Measurements from ENCODE around the gene SLC1A5.
A peak's percentile ranks its signal among the peaks of the same experiment; 100 is the strongest.
"Not testable (repeated sequence)": the region's sequence is repeated elsewhere in the genome, so short reads cannot be mapped to it uniquely, and the experiment has no call there.

Gene SLC1A5

DNA sequence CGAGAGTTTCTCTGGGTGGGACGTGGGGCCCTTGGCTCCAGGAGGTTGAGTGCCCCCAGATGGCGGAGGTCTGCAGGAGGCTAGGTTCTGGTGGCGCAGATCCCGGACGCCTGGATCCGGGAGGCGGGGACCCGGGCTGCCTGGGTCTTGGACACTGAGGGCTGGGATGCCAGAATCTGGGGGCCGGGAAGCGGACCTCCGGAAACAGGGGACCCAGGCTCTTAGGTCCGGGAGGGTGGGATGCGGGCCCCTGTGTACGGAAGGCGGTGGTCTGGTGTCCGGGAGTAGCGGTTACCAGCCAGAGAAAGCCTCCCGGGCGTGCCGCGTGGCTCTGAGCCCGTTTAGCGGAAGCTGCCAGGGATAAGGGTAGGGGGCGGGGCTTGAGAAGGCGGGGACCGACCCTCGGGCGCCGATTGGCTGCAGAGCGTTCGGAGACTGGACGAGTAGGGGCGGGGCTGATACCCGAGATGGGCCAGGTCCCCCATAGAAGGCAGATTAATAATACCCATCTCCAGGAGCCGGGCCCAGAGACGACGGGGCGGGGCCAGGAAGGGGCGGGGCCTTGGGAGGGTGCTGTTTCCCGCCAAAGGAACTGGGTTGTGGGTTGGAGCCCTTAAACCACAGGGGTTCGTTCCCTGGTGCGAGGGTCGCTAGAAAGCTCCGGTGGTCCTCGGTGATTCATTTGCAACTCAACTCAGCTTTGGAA is at the start of gene SLC1A5:
Gene SLC1A5, minus strand, starts transcription at position 333 of the 706 bp plus-strand sequence. CDS start 629 bp downstream, outside the sequence.
- DNase-seq = peak; percentile 99

DNA sequence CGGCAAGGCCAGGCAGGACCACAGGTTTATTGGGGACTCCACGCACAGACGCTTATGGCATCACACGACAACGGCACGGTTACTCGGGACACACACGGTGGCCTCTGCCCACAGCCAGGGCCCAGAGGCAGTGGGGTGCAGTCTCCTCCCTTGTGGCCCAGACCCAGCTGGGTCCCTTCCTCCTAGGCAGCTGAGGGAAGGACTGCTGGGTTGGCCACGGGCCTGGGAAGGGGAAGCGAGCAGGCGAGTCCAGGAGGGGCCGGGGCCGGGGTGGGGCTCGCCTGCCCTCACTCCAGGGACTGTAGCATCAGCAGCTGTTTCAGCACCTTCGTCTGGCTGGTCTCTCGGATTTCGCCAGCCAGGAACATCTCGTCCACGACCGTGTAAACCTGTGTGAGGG is 49.8 kb upstream of the SLC1A5 start:
- no peak for DNase-seq

DNA sequence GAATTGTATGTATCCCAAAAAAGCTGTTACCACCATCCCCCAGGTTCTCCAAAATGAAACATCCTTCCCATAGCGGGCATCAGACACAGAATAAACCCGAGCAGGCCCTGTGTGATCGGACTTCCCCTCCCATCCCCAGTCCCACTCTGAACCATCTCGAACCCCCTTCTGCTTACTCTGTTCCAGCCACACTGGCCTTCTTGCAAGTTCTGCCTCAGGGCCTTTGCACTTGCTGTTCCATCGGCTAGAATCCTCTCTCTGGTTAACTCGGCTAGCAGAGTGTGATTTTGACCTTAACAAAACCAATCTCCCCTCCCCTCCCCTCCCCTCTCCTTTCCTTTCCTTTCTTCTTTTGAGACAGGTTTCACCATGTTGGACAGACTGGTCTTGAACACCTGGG is 46.6 kb upstream of the SLC1A5 start:
- DNase-seq = no peak

DNA sequence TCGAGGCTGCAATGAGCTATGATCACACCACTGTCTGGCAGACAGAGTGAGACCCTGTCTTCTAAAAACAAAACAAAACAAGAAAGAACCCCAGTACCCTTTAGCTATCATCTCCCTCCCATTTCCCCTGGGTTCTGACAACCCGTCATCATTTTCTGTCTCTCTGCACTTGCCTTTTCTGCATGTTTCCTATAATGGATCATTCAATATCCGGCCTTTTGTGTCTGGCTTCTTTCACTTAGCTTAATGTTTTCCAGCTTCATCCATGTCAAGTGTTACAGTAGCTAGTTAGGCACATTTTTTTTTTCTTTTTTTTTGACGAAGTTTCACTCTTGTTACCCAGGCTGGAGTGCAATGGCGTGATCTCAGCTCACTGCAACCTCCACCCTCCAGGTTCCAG is 45.7 kb upstream of the SLC1A5 start:
- DNase-seq = no peak

DNA sequence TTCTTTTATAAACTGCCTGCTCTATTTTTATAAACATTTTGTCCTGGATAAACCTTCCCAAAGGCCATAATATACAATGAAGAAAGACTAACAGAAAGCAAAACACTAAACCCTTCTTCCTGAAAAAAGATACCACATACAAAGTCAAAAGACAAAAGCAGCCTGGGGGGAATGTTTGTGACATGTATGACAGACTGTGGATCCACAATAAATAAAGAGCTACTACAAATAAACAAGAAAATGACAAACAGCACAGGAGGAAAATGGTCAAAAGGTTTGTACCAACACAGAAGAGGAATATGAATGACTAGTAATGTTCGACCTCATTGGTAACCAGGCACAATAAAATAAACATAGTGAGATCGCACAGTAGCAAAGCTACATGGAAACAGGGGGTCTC is 42.5 kb upstream of the SLC1A5 start:
- DNase-seq = no peak

DNA sequence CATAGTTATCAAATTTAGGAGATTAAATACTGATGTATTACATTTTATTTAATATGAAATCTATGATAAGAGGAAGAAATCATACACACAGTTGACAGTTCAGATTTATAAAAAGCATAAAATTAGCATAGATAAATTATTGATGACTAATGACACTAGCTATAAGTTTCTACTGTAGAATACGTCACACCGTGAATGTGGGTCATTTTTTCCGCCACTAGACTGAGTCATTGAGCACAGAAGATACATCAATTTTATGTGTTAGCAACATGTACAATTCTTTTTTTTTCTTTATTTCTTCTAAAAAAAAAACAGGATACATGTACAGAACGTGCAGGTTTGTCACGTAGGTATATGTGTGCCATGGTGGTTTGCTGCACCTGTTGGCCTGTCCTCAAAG is 40.1 kb upstream of the SLC1A5 start:
- peak; percentile 31 to 79 for DNase-seq

DNA sequence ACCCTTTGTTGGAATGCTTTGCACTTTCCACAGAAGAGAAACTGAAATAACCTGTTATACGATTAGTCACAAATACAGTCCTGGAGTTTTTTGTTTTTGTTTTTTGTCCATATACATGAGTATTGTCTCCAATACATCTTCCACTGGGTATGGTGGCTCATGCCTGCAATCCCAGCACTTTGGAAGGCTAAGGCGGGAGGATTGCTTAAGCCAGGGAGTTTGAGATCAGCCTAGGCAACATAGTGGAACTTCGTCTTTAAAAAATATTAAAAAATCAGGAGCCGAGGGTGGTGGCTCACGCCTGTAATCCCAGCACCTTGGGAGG is 37.3 kb upstream of the SLC1A5 start:
- DNase-seq = no peak

DNA sequence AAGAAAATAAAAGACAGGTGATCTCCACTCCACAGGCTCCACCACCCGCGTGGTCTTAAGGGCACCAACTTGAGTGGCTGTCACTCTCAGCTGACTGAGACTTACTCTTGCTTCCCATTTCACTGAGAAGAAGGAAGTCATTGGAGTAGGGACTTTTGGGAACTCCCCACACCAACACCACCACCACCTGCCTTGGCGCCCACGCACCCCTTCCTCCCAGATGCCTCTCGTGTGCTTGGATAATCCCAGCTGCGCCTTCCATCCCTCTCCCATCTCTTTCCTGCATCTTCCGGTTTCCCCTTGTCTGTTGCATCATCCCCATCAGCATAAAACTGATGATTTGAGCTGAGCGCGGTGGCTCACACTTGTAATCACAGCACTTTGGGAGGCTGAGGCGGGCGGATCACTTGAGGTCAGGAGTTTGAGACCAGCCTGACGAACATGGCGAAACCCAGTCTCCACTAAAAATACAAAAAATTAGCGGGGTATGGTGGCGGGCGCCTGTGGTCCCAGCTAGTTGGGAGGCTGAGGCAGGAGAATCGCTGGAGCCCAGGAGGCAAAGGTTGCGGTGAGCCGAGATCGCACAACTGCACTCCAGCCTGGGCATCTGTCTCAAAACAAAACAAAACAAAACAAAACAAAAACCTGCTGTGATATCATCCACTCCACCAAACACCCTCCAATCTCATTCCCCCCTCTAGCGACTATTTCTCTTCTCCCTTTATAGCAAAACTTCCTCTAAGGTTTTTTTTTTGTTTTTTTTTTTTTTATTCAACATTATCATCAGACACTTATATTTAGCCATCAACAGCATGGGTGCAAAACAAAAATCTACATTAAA is 36.7 kb upstream of the SLC1A5 start:
- DNase-seq = no peak

DNA sequence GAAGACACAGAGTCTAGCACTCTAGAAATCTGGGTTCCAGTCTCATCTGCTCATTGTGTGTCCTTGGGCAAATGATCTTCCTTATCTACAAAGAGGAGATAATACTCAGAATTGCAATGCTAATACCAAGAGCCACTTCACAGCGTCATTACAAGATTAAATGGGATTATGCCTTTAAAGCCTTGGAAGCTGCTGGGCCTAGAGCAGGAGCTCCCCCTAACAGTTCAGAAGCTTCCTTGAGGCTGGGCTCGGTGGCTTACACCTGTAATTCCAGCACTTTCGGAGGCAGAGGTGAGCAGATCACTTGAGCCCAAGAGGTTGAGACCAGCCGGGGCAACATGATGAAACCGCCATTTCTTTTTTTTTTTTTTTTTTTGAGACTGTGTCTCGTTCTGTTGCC is 34.7 kb upstream of the SLC1A5 start:
- DNase-seq = no peak

DNA sequence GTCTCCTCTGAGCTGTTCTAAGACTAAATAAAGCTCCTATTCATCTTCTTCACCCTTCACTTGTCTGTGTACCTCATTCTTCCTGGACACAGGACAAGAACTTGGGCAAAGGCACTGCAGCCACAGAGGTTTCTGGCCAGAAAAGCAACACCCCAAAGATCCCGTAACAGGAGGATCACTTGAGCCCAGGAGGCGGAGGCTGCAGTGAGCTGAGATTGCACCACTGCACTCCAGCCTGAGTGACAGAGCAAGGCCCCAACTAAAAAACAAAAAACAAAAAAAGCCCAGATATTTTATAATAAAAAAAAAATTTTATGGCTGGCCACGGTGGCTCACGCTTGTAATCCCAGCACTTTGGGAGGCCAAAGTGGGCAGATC is 34.0 kb upstream of the SLC1A5 start:
- not testable (repeated sequence) for DNase-seq

DNA sequence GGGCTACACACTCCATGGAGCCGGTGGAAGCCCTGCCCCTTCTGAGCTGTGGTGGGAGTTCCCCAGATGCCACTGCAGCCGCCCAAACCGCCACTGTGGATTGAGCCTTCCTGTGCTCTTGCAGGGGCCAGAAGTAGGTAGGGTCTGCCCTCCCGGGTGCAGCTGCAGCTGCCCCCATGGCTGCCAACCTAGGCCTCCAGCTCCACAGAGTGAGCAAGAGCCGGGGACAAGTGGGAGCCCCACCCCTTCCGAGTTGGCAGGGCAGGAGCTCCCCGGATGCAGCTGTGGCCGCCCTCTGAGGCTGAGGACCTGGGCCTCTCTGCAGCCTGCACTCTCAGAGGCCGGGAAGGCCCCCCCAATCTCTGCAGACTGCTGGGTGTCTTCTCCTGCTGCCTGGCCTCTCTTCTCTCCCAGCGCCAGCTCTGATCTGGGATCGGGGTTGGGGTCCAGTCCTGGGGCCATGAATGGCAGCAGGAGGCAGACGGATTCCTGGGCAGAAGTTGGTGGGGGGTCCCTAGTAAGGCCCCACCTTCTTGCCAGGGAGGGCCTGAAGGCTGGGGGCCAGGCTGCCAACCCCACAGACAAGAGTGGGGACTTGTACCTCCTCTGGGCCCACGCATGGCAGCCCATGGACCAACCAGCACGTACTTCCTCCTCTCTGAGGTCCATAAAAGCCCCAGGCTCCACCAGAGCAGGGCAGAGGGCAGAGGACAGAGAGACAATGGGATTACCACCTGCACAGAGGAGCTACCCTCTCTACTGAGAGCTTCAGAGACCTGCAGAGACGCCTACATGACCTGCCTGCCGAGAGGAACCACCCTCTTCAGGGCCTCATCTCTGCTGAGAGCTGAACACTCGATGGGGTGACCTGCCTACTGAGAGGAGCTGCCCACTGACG is 33.4 kb upstream of the SLC1A5 start:
- DNase-seq = peak; percentile 35 to 45

DNA sequence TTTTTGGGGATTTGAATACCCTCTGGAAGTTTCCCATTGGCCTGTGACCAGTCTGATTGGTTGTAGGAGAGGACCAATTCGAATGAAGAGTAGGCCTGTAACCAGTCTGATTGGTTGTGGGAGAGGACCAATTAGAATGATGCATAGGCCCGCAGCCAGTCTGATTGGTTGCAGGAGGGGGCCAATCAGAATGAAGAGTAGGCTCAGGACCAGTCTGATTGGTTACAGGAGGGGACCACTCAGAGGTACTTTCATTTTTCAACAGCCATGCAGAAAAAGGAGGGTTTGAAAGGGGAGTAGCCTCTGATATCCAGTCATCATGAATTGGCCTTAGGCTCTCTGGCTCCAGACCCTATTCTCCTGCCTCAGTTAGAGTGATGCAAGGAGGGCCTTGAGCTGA is 30.4 kb upstream of the SLC1A5 start:
- DNase-seq = no peak

DNA sequence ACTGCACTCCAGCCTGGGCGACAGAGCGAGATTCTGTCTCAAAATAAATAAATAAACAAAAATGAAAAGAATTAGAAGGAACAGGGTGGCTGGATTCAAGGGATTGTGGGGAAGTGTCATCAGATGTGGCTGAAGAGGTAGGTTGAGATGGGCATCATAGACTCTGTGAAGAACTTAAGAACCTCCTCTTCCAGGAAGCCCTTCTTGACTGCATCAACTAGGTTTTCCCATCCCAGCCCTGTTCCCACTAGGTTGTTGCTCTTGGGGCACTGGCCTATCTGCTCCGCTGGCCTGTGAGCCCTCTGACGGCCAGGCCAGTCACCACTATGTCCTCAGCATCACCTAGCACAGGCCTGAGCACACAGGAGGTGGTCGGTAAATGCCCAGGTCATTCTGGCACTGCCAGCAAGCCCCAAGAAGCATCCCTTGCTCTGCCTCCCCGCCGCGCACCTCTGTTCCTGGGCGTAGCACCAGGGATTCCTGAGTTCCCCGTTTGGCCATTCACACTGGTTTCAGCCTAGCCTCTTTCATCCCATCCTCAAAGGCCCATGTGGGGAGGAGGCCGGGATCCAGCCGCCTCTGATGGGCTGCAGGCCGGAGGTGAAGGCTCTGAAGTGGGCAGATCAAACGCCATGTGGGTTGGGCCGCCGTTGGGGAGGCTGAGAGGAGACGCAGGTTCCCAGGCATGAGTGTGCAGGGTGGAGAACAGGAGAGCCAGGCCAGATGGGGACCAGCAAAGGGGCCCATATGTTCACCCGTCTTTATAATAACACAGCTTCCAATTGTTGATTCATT is 27.6 kb upstream of the SLC1A5 start:
- DNase-seq = no peak

DNA sequence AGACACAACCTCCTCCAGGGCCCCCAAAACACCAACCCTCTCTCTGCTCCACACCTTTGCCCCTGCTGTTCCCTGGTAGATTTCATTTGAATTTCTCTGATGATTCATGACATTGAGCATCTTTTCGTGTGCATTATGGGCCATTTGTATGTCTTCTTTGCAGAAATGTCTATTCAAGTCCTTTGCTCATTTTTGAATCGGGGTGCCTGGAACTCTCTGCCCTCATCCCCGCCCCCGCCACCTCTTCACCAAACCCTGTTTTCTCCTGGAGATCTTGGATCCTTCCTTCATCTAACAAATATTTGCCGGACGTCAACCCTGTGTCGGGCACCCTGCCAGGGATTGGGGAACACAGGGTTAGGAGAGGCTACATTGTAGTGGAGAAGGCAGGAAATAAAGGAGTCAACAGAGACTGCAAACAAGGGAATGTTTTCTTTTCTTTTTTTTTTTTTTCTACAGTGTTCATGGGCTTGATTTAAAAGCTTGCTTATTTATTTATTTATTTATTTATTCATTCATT is 25.5 kb upstream of the SLC1A5 start:
- no peak for DNase-seq

DNA sequence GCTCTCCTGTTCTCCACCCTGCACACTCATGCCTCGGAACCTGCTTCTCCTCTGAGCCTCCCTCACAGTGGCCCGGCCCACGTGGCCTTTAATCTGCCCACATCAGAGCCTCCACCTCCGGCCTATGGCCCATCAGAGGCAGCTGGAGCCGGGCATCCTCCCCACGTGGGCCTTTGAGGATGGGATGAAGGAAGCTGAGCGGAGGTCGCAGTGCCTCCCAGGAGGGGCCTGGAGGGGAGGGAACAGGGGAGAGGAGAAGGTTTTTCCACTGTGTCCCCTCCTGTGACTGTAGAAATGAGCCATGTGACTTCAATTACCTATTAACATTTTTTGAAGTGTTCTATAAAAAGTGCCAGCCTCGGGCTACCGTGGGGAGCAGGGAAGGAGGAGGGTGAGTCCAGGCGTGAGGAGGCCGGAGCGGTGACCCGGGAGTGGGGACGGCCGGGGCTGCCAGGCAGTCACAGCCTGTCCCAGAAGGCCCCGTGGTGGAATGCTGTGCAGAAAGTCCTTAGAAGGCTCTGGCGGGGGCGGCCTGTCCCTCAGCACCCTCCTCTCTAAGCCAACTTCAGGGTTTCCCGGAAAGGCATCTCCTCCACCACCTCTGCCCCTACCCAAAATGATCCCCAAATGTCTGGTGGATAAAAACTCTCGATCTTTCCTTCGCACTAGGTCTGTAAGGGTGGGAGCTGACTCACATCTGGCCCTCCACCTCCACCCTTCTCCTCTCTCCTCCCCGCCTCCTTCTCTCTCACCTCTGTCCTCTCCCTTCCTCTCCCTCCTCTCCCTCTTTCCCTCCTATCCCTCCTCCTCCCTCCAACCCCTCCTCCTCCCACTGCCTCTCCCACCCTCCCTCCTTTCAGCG is 24.8 kb upstream of the SLC1A5 start:
- DNase-seq = no peak

DNA sequence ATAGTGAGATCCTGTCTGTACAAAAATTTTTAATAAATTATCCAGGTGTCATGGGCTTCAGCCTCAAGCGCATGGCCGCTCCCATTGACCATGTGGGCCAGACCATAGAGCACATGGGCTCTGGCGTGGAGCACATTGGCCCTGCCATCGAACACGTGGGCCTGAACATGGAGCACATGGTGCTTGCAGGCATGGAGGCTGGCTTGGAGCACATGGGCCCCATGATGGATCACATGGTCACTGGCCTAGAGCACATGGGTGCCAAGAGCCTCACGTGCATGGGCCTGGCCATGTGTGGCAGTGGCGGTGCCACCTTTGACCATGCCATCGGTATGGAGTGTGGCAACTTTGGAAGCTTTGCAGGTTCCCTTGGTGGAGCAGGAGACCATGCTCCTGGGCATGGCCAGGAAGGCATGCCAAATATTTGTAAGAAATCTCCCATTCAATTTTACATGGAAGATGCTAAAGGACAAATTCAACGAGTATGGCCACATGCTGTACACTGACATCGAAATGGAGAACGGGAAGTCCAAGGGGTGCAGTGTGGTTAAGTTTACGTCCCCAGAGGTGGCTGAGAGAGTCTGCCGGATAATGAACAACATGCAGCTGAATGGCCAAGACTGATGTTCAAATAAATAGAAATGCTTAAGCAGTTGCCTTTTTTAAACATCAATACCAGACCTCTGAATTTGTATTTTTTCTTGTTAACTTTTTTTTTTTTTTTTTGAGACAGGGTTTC is 21.3 kb upstream of the SLC1A5 start:
- DNase-seq = no peak

DNA sequence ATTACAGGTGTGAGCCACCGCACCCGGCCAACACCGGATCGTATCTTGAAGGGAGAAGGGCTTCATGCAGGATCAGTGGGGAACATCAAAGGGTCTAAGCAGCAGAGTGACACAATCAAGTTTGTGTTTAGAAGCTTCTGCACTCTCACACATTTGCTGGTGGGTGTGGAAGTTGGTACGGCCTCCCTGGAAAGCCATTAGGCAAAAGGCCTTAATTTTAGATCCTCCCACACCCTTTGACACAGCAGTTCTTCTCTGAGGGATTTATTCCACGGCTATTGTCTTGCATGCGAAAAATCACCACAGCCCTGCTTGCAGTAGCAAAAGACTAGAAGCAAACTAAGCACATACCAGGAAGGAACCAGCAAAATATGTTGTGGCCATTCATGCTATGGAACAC is 18.3 kb upstream of the SLC1A5 start:
- DNase-seq = no peak

DNA sequence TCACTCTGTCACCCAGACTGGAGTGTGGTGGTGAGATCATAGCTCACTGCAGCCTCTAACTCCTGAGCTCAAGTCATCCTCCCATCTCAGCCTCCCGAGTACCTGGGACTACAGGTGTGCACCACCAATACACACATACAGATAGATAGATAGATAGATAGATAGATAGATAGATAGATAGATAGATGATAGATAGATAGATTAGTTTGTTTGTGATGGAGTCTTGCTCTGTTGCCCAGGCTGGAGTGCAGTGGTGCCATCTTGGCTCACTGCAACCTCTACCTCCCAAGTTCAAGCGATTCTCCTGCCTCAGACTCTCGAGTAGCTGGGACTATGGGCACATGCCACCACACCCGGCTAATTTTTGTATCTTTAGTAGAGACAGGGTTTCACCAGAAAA is 16.0 kb upstream of the SLC1A5 start:
- DNase-seq = not testable (repeated sequence)

DNA sequence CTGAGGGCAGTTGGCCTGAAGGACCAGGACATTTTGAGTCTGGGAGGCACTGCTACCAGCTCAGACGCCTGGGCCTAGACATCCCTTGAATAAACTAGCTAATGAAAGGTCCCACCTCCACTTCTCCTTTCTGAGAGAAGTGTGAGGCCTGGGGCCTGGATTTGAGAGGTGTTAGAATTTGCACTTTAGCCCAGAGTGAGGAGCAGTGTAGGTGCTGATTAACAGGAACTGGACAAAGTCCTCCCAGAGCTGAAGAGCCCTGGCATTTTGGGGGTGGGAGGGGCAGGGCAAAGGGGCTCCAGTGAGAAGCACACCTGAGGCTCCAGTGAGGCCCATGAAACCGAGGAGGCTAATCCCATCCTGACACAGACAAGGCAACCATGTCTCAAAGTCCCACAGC is 15.2 kb upstream of the SLC1A5 start:
- no peak for DNase-seq

DNA sequence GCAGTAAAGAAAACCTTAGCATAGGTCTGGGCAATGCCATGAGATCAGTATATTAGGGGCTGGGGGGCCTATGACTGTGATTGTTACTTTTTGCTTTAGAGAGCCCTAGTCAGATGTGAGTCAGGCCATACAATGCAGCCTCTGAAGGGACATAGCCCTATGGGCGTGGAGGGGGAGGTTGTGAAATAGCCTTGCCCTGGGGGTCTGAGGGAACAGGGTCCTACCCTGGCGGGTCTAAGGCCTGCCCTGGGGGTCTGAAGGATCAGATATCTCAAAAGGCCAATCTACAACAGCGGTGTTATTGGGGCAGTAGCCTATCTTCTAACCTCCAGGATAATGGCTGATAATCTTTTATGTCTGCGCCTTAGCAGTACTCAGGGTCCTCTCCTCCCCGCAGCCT is 13.8 kb upstream of the SLC1A5 start:
- no peak for DNase-seq

DNA sequence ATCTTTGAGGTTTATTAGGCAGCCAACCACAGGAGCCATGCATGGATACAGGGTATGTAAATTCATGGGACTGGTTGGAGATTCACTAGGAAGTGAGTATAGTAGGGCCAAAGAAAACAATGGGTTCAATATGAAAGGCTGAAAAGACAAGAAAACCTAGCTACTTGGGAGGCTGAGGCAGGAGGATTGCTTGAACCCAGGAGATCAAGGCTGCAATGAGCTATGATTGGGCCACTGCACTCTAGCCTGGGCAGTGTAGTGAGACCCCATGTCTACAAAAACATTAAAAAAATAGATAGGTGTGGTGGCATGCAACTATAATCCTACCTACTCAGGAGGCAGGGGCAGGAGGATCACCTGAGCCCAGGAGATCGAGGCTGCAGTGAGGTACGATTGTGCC is 10.3 kb upstream of the SLC1A5 start:
- DNase-seq = no peak
